GM12878 (cell line): ENCODE data around the gene LST1. TPM values are rescaled to one million over a fixed set of nuclear protein-coding genes. Genes with fewer than 3 reads are reported as not detected.

ENCODE experiments used
- ATAC-seq: fragments of 200-7000 bp; cut with Tn5 transposase; 3 replicates; pipeline ENCODE4 v1.9.1; 2020; ENCODE audit warnings: mild to moderate bottlenecking, moderate library complexity
- BruUV-seq: library from RNA; stranded (reverse); fragments of 400-500 nt; replicated peaks from 2 replicates; lab custom pipeline; 2021; lab: Mats Ljungman, UMichigan
- CTCF ChIA-PET: fragments of 300-600 bp; sonication (Branson Sonifier 250); formaldehyde crosslinking; extraction: SDS; loops from one replicate; lab custom pipeline; 2021; ENCODE audit warnings: inconsistent platforms; lab: Yijun Ruan, JAX
- POLR2A ChIA-PET: fragments of 350-600 bp; formaldehyde crosslinking; extraction: SDS; loops from one replicate; lab custom pipeline; 2021; ENCODE audit warnings: inconsistent platforms; lab: Charles Lee
- RAD21 ChIA-PET: fragments of 300-600 bp; sonication (Branson Sonifier 250); formaldehyde crosslinking; loops from one replicate; lab custom pipeline; 2023; ENCODE audit warnings: antibody characterized with exemption; ENCODE audit not compliant: unreplicated experiment; lab: Charles Lee
- SMC1A ChIA-PET: fragments of 300-600 bp; sonication (Branson Sonifier 250); formaldehyde crosslinking; loops from one replicate; lab custom pipeline; 2023; ENCODE audit not compliant: unreplicated experiment, uncharacterized antibody; lab: Charles Lee
- DNase-seq: peaks from one replicate; pipeline ENCODE4 v3.0.0-alpha.2; 2011; ENCODE audit warnings: low read depth, low spot score
- FAIRE-seq: peaks from 3 replicates; lab custom pipeline; 2011; peaks lifted over from hg19 to GRCh38; lab: Jason Lieb, UNC
- H2AFZ ChIP-seq: 2 replicates; pipeline ENCODE4 v1.6.0; 2011; ENCODE audit warnings: low read depth, low read length, control low read depth; ENCODE audit not compliant: control insufficient read depth
- H3K27ac ChIP-seq: 2 replicates; pipeline ENCODE4 v1.5.1; 2011; ENCODE audit warnings: control low read depth; ENCODE audit not compliant: control insufficient read depth, insufficient read depth
- H3K27me3 ChIP-seq, 2 experiments: replicated peaks in 1 of 2; 2 replicates each; pipeline versions ENCODE4 v1.6.0 to v1.6.1; 2011; ENCODE audit warnings: low read length in 1 of 2; ENCODE audit not compliant: control insufficient read depth in 2 of 2, insufficient read depth in 2 of 2
- H3K36me3 ChIP-seq, 2 experiments: 2 replicates each; pipeline ENCODE4 v1.5.1; 2011; ENCODE audit warnings: low read length in 1 of 2; ENCODE audit not compliant: control insufficient read depth in 2 of 2, insufficient read depth in 2 of 2
- H3K4me1 ChIP-seq: 2 replicates; pipeline ENCODE4 v1.6.1; 2011; ENCODE audit warnings: mild to moderate bottlenecking, low read length, moderate library complexity, mixed read lengths; ENCODE audit not compliant: control insufficient read depth, insufficient read depth
- H3K4me2 ChIP-seq: 2 replicates; pipeline ENCODE4 v1.6.0; 2011; ENCODE audit warnings: control low read depth; ENCODE audit not compliant: control insufficient read depth, insufficient read depth
- H3K4me3 ChIP-seq: fragments of 200-600 bp; sonication (generic); 2 replicates; pipeline ENCODE4 v1.5.1; 2016
- H3K79me2 ChIP-seq: 2 replicates; pipeline ENCODE4 v1.6.0; 2011; ENCODE audit warnings: low read length; ENCODE audit not compliant: control insufficient read depth, insufficient read depth
- H3K9ac ChIP-seq: 2 replicates; pipeline ENCODE4 v1.8.0; 2011; ENCODE audit warnings: low read length, control low read depth, mixed read lengths; ENCODE audit not compliant: control insufficient read depth, insufficient read depth
- H3K9me3 ChIP-seq: replicated peaks from 3 replicates; pipeline ENCODE4 v1.5.1; 2011; ENCODE audit warnings: mild to moderate bottlenecking, low read length; ENCODE audit not compliant: control insufficient read depth, insufficient read depth
- H4K20me1 ChIP-seq: 2 replicates; pipeline ENCODE4 v1.6.0; 2011; ENCODE audit not compliant: control insufficient read depth, insufficient read depth
- CBFB ChIP-seq: IDR thresholded peaks from 2 replicates; pipeline ENCODE4 v1.6.1; 2016; ENCODE audit warnings: antibody characterized with exemption, low read depth
- CHD1 ChIP-seq: IDR thresholded peaks from 2 replicates; pipeline ENCODE4 v1.6.1; 2012; ENCODE audit warnings: low read depth, low read length, improper control_type of control experiment
- CHD4 ChIP-seq: fragments of 200-600 bp; sonication (generic); IDR thresholded peaks from 2 replicates; pipeline ENCODE4 v1.6.1; 2016; ENCODE audit warnings: mild to moderate bottlenecking
- KAT2A ChIP-seq: conservative IDR thresholded peaks from 2 replicates; pipeline ENCODE4 v1.6.1; 2011; ENCODE audit warnings: low read depth, low read length; ENCODE audit not compliant: control insufficient read depth
- POU2F2 ChIP-seq: IDR thresholded peaks from 3 replicates; pipeline ENCODE4 v1.6.1; 2011; ENCODE audit warnings: low read depth, mild to moderate bottlenecking, low read length, borderline replicate concordance
- ZBED1 ChIP-seq: IDR thresholded peaks from 2 replicates; pipeline ENCODE4 v1.6.1; 2016; ENCODE audit warnings: borderline replicate concordance
- ZNF217 ChIP-seq: fragments of 450-650 bp; IDR thresholded peaks from 2 replicates; pipeline ENCODE4 v1.6.1; 2017; ENCODE audit warnings: antibody characterized with exemption, mild to moderate bottlenecking
- ZNF274 ChIP-seq: IDR thresholded peaks from one replicate; pipeline ENCODE4 v1.8.0; 2011; ENCODE audit not compliant: insufficient read length, insufficient read depth
- WGBS: methylation state at CpG from one replicate; pipeline ENCODE4 v1.1.6; 2016; ENCODE audit warnings: low lambda C conversion rate; ENCODE audit not compliant: insufficient replicate concordance, insufficient coverage; ENCODE audit errors: missing lambda C conversion rate; 5-methylcytosine and 5-hydroxymethylcytosine counted together
- in situ Hi-C: fragments of 300-500 bp; cut with MboI; formaldehyde crosslinking; loops from 9 replicates; pipeline ENCODE4 v1.14.3; 2018; ENCODE audit warnings: mixed read lengths
- intact Hi-C: fragments of 100-400 bp; cut with micrococcal nuclease; formaldehyde crosslinking; loops from one replicate; pipeline ENCODE4 v1.14.2; 2022; ENCODE audit not compliant: unreplicated experiment
- polyA plus RNA-seq, 11 experiments: library from polyadenylated mRNA; depleted of rRNA in 4 of 11; unstranded in 6 of 11; stranded (reverse) in 5 of 11; fragments of >200 nt; fragmentation: Nextera tagmentation in 4 of 11; fragmentation: Illumina TruSeq in 1 of 11; extraction: Ambion mirVana in 4 of 11; extraction: Trizol in 1 of 11; gene quantifications; 1 replicate in 1 of 11; 2 replicates in 10 of 11; pipeline versions ENCODE4 v1.2.1 to v1.2.3, GENCODE V29; 2011 to 2016; ENCODE audit warnings: inconsistent platforms in 2 of 11, missing spikeins in 2 of 11, low read depth in 1 of 11
- total RNA-seq, 4 experiments: library from RNA; depleted of rRNA in 3 of 4; stranded (reverse); fragments of >200 nt in 3 of 4; fragmentation: Illumina TruSeq in 1 of 4; extraction: Trizol in 1 of 4; gene quantifications; 2 replicates each; pipeline versions ENCODE4 v1.2.1 to v1.2.3, GENCODE V29; 2013 to 2021
- TF ChIP-seq, protein P1 (sequence below): IDR thresholded peaks from 2 replicates; pipeline ENCODE4 v1.6.1; 2012; ENCODE audit warnings: improper control_type of control experiment, low read depth, low read length; ENCODE audit not compliant: insufficient replicate concordance
- TF ChIP-seq, protein P2 (sequence below): fragments of 450-650 bp; IDR thresholded peaks from 2 replicates; pipeline ENCODE4 v1.6.1; 2017; ENCODE audit warnings: low read depth, mild to moderate bottlenecking, moderate library complexity

LST1 gene
- total and polyA plus RNA-seq, 10 of the 15 experiments (the other 5 are each of a cell fraction or from before 2014, with no cell fraction given), result 4.1 to 35.5 (median 16.4) TPM

DNA sequence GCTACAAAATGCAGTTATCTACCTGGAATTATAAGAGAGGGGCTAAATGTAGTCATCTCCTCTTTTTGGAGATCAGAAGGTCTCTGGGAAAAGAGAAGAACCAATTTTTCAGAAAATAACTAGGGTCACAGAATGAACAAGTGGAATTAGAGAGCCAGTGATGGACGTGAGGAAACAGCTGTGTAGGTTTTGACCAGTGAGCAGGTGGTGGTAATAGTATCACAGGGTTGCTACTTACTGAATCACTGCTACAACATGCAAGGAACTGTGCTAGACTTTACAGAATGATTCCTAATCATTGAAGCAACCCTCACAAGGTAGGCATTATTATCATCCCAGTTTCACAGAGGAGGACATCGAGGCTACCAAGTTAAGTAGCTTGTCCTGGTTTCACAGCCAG is 41.4 kb upstream of the LST1 start:
- Histone ChIP-seq H3K9ac (no peak overlapping the region), H3K4me2 (no peak overlapping the region), H3K36me3 (peaks cover 3 to 5% of the 10 kb centered on the region in 2 experiments), H2AFZ (no peak overlapping the region), H3K4me3 (no peak overlapping the region), H3K27ac (no peak overlapping the region), H3K4me1 (peaks cover 12% of the 10 kb centered on the region; the same call in 1 of the 2 replicates)
- SMC1A ChIA-PET, result interaction anchor here (34.7 kb wide), 1 partner anchor 39 kb away, joined by 1989 read pairs; the partner anchor contains the start of genes LST1, LTA, LTB and NCR3
- in situ Hi-C loops, result loop anchor here (5.0 to 10.0 kb wide), 3 partner anchors 52 to 290 kb away; no protein-coding TSS in a partner anchor
- no peak for ATAC-seq
- 48% methylated on average over 2 of the region's 2 CpGs for WGBS
- RAD21 ChIA-PET, result interaction anchor here (16.9 kb wide), 1 partner anchor 52 kb away, joined by 668 read pairs; the partner anchor contains the start of gene NCR3
- no peak for DNase-seq
- intact Hi-C loops, result loop anchor here (10.0 kb wide), 1 partner anchor 360 kb away; the partner anchor contains the start of gene ZBTB12
- TF ChIP-seq ZNF274 (no peak), CHD4 (no peak), ZNF217 (no peak), KAT2A (no peak), CBFB (no peak), CHD1 (no peak), ZBED1 (no peak), POU2F2 (no peak)
- TF ChIP-seq, protein P1, sequence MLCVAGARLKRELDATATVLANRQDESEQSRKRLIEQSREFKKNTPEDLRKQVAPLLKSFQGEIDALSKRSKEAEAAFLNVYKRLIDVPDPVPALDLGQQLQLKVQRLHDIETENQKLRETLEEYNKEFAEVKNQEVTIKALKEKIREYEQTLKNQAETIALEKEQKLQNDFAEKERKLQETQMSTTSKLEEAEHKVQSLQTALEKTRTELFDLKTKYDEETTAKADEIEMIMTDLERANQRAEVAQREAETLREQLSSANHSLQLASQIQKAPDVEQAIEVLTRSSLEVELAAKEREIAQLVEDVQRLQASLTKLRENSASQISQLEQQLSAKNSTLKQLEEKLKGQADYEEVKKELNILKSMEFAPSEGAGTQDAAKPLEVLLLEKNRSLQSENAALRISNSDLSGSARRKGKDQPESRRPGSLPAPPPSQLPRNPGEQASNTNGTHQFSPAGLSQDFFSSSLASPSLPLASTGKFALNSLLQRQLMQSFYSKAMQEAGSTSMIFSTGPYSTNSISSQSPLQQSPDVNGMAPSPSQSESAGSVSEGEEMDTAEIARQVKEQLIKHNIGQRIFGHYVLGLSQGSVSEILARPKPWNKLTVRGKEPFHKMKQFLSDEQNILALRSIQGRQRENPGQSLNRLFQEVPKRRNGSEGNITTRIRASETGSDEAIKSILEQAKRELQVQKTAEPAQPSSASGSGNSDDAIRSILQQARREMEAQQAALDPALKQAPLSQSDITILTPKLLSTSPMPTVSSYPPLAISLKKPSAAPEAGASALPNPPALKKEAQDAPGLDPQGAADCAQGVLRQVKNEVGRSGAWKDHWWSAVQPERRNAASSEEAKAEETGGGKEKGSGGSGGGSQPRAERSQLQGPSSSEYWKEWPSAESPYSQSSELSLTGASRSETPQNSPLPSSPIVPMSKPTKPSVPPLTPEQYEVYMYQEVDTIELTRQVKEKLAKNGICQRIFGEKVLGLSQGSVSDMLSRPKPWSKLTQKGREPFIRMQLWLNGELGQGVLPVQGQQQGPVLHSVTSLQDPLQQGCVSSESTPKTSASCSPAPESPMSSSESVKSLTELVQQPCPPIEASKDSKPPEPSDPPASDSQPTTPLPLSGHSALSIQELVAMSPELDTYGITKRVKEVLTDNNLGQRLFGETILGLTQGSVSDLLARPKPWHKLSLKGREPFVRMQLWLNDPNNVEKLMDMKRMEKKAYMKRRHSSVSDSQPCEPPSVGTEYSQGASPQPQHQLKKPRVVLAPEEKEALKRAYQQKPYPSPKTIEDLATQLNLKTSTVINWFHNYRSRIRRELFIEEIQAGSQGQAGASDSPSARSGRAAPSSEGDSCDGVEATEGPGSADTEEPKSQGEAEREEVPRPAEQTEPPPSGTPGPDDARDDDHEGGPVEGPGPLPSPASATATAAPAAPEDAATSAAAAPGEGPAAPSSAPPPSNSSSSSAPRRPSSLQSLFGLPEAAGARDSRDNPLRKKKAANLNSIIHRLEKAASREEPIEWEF, result no peak
- TF ChIP-seq, protein P2, sequence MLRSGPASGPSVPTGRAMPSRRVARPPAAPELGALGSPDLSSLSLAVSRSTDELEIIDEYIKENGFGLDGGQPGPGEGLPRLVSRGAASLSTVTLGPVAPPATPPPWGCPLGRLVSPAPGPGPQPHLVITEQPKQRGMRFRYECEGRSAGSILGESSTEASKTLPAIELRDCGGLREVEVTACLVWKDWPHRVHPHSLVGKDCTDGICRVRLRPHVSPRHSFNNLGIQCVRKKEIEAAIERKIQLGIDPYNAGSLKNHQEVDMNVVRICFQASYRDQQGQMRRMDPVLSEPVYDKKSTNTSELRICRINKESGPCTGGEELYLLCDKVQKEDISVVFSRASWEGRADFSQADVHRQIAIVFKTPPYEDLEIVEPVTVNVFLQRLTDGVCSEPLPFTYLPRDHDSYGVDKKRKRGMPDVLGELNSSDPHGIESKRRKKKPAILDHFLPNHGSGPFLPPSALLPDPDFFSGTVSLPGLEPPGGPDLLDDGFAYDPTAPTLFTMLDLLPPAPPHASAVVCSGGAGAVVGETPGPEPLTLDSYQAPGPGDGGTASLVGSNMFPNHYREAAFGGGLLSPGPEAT, result no peak
- TF ChIP-seq, all 136 proteins: peak for 0
- no peak for FAIRE-seq
- peaks cover 8% of the 10 kb centered on the region for H4K20me1 ChIP-seq
- BruUV-seq, result no TSS peak
- ChIA-PET POLR2A (interaction anchor here (0.6 kb wide), 1 partner anchor 65 kb away, joined by 3 read pairs; no protein-coding TSS in a partner anchor), CTCF (interaction anchor here (0.8 to 34.8 kb wide), 2 partner anchors 43 to 194 kb away, joined by 3 to 2098 read pairs; partner anchors contain the start of genes LST1, LTB, NCR3 and TNF)
- peaks cover 46% of the 10 kb centered on the region for H3K79me2 ChIP-seq
- no peaks in the 10 kb centered on the region for H3K9me3 ChIP-seq
- no peaks in the 10 kb centered on the region for H3K27me3 ChIP-seq
